ENCODE measurements around the gene SMIM12.

The SMIM12 gene

GRCh38 chr1:34872133-34872503 is 12.6 kb upstream of the SMIM12 start:
- no peak for DNase-seq (ENCODE audit: low read depth)

GRCh38 chr1:34871443-34872132 is 12.0 kb upstream of the SMIM12 start:
- no peak for DNase-seq (ENCODE audit: low read depth)

DNA sequence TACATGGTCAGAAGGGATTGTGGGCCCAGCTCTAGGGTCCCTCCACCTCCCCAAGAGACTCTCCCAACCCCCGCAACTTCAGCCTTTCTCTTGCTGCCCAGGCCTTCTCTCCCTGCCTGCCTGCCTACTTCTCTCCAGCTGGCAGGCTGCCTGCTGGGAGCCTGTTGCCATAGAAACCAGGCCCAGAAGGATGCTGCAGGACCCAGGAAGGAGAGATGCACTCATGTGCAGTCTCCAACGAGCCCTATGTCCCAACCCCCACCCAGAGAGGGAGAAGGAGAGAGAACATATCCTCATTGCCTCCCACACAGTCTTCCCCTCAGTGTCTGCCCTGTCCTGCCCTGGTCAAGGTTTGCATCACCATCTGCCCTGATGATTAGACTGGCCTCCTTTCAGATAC is 10.8 kb upstream of the SMIM12 start:
- no peak for DNase-seq (ENCODE audit: low read depth)

DNA sequence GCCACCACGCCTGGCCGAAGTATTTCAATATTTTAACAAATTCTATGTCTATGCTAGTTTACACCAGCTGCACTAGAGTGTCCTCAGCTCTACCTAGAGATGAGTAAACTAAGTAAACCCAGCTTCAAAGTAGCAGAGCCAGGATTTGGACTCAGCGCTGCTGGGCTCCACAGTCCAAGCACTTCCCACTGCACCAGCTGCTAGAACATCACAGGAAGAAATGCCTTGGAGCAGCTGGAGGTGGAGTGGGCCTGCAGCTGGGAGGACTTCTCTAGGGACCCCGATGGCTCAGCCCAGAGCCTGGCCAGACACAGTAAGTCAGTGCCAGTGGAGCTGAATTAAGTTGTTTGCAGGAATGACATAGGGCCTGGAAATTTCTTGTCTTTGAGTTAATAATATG is 10.2 kb upstream of the SMIM12 start:
- no peak for DNase-seq (ENCODE audit: low read depth)

GRCh38 chr1:34868230-34869049 is 8.9 kb upstream of the SMIM12 start:
- no peak for DNase-seq (ENCODE audit: low read depth)

DNA sequence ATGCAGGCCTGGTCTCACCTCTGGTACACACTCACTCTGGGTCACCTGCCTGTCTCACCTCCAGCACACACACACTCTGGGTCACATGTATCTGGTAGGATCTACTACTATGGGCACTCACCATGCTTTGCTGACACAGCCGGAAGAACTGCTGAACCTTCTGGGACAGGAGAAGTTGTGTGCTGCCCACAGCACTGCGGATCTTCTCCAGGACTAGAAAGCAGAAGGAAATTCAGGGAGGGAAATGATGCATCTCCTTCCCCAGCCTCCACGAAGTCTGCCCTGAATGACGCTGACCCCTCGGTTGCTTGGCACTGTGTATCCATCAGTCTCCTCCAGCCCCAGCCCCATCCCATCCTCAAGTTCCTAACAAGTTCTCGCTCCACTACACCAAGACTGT is 7.9 kb upstream of the SMIM12 start:
- DNase-seq (ENCODE audit: low read depth), result no peak

DNA sequence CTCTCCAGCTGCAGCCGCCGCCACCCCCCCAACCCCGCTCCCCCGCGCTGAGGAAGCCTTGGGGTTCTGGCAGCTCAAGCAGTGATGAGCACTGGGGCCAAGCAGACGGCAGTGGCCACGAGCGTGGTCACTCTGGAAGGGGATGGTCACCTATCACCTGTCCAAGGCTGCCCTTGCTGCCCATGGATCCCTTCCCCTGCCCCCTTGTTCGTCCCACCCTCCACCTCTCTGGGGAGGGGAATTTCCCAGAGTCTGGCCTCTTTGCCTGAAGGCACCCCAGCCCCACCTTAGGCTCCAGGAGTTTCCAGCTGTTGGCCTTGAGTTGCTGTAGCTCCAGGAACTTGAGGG is 7.2 kb upstream of the SMIM12 start:
- no peak for DNase-seq (ENCODE audit: low read depth)

GRCh38 chr1:34865981-34866761 is 6.6 kb upstream of the SMIM12 start:
- peak; percentile 55 for DNase-seq (ENCODE audit: low read depth)

DNA sequence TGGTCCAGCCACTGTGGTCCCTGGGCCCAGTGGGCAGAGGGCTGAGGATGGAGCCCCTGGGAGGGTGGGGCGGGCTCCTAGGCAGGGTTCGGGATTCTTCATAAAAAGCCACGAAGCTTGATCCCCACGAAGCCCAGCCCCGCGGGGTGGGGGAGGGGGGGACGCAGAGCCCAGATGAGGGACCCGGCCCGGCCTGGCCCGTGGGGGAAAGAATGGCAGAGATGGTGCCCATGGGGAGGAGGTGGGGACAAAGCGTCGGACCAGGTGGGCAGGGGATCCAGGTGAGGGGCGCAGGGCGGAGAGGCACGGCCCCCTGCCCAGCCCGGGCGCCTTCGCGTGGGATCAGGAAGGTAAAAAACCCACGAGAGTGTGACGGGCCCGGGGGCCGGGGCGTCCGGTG is 6.0 kb upstream of the SMIM12 start:
- no peak for DNase-seq (ENCODE audit: low read depth)

GRCh38 chr1:34864759-34865158 is 5.2 kb upstream of the SMIM12 start:
- no peak for DNase-seq (ENCODE audit: low read depth)

DNA sequence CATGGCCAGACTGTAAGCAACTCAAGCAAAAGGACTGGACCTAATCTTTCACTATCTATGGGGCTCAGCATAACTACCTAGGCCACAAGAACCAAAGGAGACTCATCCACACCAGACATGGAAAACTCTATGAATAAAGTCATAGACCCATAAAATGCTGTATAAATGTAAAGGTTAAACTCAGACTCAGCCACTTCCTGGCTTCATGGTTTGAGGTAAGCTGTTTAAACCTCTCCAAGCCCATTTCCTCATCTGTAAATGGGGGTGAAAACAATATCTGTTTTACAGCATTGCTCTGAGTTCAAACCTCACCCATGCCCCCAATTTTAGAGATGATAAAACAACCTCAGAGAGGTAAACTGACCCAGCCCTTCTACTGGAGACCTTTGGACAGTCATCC is 4.0 kb upstream of the SMIM12 start:
- DNase-seq (ENCODE audit: low read depth), result no peak

DNA sequence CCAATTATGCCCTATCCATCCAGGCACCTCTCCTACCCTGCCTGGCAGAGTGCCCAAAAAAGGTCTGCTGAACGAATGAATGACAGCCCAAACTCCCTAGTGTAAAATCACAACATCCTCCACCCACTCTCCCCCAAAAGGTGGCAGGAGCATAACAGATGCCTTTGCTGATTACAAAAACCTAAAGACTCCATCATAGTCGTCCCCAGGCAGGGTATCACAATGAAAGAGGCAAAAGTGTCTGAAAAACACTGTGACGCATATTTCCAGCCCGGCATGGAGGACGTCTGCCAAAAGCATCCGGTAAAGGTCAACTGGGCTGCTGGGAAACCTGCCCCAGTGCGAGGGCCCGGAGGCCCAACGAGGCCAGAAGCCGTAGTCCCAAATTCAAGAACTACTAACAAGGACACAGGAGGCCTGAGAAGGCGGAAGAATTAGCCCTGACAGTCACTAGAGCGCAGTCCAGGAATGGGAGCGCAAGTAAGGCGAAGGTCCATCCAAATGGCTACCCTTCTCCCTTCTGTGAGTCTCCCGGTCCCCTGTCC is 576 bp downstream of the SMIM12 start:
- DNase-seq (ENCODE audit: low read depth), result peak; percentile 40

- no peak for DNase-seq (ENCODE audit: low read depth)
These were observed 2.9 kb downstream of the SMIM12 start for GRCh38 chr1:34856697-34857096.

GRCh38 chr1:34852677-34853217 is 6.8 kb downstream of the SMIM12 start:
- DNase-seq (ENCODE audit: low read depth), result peak; percentile 90

DNA sequence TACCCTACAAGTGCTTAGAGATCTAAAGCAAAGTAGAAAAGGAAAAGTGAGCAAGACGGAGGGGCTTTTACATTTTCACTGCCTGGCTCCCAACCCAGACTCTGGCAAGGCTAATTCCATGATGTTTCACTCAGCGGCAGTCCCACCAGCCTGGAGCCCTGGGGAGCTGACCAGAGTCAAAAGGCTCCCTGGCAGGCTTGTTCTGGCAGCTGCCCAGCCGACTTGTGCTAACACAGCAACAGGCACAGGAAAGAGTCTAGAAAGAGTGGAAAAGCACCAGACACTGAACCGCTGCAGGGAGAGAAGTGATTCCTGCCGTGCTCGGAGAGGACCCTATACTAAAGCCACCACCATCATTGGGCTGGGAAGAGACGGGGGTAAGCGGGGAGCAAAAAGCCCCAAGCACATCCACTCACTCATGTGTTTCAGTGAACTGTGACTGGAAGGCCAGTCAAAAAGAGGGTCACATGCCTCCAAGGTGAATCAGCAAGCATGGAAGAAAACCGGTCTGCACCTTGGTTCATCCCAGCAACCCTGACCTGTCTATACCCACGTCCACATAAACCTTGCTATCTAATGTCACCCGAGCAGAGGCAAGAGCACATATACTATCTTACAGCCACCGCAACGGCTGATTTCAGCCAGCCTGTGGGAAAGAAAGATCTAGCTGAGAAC is 8.0 kb downstream of the SMIM12 start:
- DNase-seq (ENCODE audit: low read depth), result no peak

GRCh38 chr1:34850382-34850781 is 9.2 kb downstream of the SMIM12 start:
- no peak for DNase-seq (ENCODE audit: low read depth)

GRCh38 chr1:34847094-34847493 is 12.5 kb downstream of the SMIM12 start:
- DNase-seq (ENCODE audit: low read depth), result no peak

DNA sequence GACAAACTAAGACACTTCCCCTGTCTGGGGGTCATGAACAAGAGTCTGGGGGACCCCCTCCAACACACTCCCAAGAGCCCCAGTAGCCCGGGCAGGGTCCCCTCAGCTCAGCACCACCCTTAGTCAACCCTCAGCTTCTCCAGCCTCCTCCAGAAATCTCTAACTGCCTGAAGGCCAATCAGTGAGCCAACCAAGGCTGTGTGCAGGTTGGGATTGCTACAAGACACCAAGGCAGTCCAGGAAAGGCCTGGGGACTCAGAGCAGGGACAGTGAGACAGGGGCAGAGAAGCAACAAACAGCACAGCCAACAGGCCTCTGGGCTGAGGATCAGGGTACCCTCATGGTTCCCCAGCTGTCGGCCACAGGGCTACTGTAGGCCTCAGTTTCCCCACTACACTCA is 13.3 kb downstream of the SMIM12 start:
- DNase-seq (ENCODE audit: low read depth), result no peak

GRCh38 chr1:34845131-34845901 is 14.2 kb downstream of the SMIM12 start:
- DNase-seq (ENCODE audit: low read depth), result no peak

- no peak for DNase-seq (ENCODE audit: low read depth)
These were observed 15.3 kb downstream of the SMIM12 start for GRCh38 chr1:34844252-34844634.

Data from fibroblast of gingiva (primary cell).